HG03432 (cell line): ENCODE measurements around the gene MICAL2.

Source experiments
- ATAC-seq: cut with Tn5 transposase; IDR thresholded peaks from one replicate; pipeline ENCODE4 v1.9.1; 2021; ENCODE audit warnings: mild to moderate bottlenecking, moderate library complexity; ENCODE audit not compliant: unreplicated experiment

The MICAL2 gene

DNA sequence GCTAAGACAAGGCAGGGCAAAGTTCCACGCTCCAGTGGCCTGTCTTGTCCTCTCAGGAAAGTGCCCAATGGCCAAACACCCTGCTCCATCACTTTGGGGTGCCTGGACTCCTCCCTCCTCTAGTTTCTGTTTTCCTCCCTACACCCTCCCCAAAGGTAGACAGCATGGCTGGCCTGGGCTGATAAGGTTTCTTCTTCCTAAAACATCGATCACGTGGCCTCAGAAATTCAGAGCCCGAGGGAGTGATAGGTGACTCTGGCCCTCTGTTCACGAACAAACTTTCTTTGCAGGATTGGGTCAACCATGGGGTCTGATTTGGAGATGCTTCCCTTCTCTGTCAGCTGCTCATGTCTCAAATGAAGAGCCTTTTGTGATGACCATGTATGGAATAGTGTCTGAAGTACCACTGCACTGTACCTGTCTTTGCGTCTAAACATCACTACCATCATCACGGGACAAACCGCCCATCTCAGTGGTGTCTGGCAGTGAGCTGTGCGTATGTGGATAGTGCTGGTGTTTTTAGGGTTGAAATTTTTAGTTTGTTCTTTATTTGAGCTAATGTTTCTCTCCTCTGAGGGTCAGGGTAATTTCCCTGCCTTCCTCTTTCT, 6.1 kb downstream of the MICAL2 start:
- ATAC-seq = no peak

DNA sequence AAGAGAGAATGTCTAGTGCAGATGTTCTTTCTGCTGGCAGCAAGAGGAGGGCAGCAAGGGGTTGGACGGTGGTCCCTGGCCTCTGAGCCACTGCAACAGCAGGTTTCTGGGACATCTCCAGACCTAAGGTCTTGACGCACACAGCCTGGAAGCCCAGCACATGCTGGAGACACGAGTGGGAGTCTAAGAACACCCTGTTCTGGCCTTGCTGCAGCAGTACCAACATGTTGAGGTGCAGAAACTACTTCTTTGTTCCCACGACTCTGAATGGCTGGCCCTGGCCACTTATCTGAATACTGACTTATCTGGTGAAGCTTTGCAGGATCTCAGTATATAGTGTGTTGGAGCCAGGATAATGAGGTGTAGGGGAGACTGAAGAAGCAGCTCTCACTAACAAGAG, 6.8 kb downstream of the MICAL2 start:
- no peak for ATAC-seq

DNA sequence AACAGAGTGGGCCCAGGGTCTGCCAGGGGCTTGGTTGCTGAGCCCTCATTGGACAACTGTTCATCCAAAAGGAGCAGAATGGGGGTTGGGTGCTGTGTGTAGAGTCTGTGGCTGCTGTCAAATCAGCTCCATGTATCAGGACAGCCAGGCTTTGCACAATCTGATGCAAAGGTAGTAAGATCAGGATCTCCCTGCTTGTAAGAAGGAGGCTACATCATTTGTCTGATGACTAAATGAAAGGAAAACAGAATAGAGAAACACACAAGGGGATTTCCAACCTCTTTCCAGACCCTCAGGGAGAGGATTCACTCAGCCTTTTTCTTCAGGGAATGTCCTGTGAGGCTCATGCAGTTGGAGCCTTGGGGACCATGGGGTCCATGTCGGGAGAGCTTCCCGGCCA, 7.2 kb downstream of the MICAL2 start:
- ATAC-seq = no peak

DNA sequence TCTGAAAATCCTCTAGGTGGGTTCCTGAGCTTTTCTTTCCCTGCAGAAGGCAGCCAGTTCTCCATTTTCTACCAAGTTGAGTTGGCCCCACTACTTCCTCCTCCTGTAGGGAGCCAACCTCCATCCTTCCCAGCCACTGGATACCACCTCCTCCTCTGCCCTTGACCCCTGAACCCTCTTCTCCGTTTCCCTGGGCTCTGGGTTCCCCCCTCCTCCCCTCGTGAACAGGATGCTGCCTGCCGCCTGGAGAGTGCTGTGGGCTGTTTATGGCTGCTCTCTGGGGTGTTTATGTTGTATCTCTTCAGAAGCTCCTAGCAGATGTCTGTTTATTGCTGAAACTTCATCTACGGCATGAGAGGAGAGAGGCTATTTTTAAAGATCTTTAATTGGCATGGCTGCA, 8.6 kb downstream of the MICAL2 start:
- no peak for ATAC-seq

DNA sequence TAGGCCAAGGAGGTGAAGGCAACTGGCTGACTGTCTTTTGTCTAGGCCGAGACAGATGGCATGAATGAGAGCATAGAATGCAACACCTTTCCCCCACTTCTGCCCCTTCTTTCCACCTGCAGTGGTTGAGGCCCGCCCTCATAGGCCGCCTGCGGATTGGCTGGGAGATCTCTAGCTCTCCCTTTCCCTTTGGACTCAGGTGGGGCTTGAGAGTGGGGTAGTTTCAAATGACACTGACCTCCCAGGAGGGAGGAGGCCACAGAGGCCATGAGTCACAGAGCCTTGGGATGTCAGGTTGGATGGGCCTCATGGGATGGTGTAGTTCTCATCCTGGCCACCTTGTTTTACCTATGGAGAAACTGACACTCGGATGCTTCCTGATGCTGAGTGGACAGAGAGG, 9.1 kb downstream of the MICAL2 start:
- ATAC-seq = no peak

DNA sequence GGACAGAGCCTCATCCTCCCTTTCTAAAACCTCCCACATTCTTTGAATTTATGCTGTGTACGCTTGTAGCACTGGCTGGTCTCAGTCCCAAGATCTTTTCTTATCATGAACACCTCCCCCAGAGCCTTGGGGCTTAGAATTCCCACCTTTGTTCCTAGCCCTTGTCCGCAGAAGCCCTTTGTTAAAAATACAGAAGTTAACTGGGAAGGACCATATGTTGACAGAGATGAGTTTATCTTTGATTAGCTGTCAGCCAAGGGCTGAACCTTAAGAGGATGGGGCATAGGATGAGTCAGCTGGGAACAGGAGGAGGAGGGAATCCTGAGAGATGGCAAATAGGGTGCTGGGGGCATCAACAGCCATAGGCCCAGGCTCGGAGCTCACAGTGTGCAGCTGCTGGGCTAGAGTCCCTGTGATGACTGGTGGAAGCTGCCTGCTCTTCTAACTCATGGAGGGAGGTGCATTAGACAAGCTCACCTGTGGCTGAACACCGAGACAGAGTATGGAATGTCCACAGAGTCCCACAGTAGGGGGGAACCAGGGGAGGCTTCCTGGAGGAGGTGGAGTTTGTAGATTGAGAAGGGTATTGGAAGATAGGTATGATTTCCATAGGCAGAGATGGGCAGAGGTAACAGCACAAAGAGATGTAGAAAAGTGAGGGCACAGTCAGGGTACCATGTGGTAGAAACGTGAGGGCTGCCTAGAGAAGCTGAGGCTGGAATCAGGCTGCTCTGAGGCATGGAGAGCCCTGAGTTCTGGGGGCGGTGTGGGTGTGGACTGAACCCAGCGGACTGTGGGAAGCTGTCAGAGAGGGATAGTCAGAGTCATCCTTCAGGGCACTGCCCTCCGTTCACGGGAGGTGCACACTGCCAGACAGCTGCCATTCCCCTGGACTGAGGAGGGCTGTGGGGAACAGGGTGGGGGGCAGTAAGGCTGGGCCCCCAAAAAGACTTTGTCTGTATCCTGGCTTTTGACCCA, 9.9 kb downstream of the MICAL2 start:
- no peak for ATAC-seq

DNA sequence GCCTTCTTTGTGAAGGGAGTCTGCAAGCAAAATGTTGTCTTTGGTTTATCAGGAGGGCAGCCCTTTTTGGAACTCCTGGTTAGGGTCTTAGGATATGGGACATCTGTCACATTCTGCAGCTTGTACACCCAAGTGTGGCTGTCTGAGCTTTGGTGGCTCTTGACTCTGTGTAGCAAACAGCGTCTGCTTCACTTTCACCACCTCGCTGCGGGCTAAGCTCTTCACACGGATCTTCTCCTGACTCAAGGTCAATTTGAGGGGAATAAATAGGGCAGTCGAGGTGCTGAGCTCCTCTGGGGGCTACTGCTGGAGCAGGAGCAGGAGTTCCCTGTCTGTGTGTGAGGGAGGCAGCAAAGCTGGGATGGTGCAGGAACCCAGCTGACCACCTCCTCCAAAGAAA, 10.6 kb downstream of the MICAL2 start:
- ATAC-seq = no peak

DNA sequence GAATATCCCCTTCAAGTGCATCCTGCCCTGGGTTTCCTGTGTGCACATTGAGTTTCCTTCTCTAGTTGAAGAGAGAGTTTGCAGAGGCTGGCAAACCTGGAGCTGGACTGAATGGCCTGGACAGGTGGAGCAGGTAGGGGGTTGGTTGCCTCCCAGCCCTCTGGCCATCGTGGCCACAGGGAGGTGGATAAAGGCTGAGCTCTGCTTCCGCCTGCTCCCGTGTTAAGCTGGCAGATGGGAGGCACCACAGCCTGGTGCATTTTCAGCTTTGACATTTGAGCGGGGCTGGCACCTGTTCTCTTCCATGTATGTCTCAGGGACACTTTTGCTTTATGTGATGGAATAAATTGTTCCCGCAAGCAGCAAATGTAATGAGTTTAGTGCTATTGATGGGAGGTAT, 11.1 kb downstream of the MICAL2 start:
- ATAC-seq = no peak

DNA sequence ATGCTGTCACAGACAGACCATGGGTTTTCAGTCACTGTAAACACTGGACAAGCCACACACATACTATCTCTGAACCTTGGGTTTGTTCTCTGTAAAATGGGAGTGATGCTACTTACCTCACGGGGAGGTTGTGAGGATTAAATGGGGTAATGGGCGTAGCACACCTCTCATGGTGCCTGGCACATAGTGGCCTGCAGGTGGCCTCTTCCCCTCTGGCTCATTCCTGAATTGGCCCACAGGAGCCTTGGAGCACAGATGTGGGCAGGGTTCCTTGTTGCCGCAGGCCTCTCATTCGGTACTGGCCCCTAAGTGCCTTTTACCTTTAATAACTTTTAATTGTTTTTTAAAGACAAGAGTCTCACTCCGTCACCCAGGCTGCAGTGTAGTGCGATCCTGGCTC, 11.7 kb downstream of the MICAL2 start:
- ATAC-seq = no peak

DNA sequence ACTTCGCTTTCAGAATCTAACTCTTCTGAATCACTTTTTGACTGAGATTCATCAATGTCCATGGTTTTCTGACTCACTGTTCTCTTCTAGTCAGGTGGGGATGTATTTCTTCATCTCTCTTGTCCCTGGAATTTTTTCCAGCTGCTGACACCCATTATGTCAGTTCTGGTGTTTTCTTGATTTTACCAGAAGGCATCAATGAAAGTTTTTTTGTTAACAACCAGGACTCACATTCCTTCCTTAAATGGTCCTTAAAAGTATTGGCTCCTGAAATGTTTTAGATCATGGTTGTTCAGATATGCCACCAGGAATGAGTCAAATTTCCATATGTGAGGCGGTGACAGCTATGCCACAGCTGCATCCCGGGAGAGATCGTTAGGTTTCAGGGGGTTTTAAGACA, 12.9 kb downstream of the MICAL2 start:
- ATAC-seq = no peak

DNA sequence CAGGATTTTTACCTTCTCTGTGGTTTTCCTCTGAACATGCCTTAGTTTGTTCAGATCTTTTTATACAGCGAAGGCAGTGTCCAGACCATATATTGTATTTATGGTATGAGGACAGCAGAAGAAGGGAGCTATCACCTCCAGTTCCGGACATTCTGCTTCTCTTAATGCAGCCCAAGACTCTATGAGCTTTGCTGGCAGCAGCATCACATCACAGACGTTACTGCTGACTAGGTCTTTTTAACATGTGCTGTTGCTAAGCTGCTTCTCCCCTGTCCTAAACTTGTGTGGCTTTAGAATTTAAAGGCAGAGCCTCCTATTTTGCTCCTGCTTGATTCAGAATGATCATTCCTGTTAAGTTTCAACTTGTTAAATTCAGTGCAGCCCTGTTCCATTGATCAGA, 13.4 kb downstream of the MICAL2 start:
- ATAC-seq = no peak

DNA sequence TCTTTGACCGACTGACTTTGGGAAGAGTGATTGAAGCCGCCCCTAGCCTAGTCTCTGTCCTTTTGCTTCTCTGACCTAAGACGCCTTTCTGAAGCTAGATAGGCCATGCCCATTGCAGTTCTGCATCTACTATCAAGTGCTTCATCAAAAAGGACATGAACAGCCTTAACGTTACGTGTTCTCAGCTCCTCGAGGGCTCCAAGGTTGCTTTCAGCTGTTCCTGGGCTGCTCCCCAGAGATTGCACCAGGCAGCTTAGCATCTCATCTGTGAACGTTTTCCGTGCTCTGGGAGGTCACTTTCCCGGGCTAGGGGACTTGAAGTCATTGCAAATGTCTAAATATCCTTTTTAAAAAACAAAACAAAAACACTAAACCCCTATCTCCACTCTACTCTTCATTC, 13.9 kb downstream of the MICAL2 start:
- no peak for ATAC-seq

DNA sequence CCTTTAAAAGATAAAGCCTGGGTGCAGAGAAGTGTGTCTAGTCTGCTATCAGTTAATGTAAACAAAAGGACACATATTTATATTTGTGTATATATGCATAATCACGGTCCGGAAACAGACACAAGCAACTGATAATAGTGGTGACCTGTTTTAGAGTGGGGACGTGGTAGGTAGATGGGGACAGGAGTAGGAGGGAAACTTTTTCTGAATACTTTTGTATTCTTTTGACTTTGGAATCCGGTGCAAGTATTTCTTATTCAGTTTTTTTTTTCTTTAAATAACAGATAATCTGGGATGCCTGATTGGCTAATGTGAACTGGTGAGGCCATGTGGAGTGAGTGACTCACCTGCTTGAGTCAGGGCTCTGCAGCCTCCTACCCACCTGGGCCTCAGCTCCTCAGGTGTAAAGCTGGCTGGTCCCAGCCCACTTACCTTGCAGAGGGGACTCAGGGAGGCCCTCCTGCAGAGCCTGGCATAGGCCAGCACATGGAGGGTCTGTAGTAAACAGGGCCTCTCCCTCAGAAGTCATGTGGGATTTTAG, 15.3 kb downstream of the MICAL2 start:
- no peak for ATAC-seq

DNA sequence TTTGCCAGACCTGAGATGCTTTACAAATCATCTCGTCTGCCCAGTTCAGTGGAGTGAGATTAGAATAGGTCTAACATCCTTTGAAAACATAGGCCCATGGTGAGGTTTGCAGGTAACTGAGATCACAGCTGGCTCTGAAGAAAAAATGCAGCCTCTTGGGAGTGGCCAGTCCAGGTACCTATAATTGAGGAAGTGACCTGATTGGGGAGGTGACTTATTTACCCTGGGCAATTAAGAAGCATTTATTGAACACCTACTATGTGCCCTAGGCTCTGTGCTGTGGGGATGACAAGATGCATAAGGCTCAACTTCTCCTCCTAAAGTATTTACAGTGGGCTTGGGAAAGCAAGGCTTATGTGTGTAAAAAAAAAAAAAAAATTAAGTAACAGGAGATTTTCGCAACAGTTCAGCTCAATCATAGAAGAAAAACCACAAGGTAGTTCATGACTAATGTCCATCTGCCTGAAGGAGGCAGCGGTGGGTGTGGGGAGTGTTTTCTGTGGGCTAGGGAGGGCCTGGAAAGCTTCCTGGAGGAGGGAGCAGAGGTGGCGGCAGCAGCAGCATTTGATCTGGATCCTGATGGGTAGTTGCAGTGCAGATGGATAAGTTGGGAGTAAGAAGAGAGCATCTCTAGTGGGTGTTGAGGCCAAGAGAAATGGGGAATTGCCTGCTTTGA, 16.1 kb downstream of the MICAL2 start:
- no peak for ATAC-seq

DNA sequence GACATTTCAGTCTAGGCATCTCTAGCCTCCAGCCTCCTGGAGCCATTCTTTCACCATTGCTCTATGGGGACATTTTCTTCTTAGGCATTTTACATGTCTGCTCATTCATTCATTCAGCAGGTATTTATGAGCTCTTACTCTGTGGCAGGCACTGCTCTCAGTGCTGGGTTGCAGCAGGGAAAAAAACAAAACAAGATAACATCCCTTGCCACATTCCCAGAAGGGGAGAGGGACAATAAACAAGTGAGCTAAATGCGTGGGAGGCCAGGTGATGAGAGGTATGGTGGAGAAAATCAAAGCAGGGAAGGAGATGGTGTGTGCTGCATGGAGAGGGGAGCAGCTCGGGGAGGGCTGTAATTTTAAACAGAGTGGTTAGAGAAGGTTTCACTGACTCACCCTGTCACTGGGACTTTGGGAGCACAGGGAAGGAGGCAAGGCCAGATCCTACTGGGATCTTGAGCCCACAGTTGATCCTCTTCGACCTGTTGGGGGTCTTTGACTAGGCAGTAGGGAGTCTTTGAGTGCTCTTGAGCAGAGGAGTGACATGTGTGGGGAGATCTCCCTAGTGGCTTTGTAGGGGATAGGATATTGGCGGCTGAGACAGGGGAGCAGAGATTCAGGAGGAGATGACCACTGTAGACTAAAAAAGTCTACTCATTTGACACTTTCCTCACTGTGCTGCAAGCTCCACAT, 17.0 kb downstream of the MICAL2 start:
- ATAC-seq = no peak

DNA sequence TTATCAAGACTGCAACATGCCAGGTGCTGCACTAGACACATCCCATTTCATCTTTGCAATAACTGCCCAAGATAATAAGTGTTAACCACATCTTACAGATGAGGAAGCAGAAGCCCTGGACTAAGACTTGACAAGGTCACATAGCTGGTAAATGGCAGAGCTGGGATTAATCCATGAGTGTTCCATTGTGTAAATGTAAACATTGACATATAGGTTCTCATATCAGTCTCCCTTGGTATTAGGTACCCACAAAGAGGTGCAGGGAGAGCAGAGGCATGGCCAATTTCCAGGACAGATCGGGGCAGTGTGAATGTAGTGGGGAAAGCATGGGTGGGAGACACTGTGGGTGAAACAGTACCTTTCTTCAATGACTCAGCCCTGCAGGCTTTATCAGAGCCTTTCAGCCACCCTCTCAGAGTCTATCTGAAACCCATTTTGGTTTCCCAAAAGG, 17.9 kb downstream of the MICAL2 start:
- no peak for ATAC-seq

DNA sequence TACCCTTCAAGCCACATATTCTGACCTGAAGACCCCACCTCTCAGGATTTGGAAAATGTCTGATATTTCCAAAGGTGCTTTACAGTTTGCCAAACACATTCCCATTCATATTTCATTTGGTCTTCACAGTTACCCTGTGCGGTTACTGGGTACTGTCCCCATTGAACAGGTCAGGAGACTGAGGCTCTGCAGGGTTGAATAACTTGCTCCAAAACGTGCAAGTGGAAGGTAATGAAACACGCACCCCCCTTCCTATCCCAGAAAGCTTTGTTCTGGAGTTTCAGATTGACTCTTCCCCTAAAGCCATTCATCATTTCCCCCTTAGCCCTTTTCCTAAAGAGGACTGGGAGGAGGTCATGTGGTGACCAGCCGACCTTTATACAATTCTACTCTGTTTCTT, 18.8 kb downstream of the MICAL2 start:
- no peak for ATAC-seq

DNA sequence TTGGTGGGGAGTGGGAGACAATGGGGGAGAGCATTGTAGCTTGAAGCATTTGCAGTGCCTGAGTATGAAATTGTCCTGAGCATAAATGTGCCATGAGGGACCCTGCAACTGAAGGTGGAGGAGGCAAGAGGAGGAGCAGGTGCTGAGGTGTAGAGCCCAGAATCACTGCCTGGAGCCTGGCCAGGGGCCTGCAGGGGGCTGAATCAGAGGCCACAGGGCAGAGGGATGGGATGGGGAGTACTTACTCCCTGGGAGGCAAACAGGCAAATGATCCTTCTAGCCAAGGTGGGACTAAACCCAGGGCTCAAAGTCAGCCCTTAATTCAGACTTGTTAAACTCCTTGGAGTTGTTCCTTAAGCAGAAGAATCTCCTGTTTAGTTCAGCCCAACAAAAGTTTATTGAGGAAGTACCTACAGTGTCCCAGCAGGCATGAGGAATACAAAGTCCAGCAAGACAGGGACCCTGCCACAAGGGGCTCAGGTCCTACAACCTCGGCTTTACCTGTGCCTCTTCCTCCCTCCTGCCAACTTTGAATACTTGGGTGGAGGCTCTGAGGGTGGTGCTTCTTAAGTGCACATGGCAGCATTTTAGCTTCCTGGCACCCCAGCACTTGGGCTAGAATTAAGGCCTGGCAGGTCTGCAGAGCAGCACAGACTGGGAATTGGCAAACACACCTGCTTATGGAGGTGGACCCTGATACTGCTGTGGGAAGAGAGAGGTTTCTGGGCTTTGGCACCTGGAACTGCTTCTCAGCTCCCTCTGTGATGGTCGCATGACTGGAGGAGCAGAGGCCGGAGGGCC, 20.0 kb downstream of the MICAL2 start:
- ATAC-seq = no peak

DNA sequence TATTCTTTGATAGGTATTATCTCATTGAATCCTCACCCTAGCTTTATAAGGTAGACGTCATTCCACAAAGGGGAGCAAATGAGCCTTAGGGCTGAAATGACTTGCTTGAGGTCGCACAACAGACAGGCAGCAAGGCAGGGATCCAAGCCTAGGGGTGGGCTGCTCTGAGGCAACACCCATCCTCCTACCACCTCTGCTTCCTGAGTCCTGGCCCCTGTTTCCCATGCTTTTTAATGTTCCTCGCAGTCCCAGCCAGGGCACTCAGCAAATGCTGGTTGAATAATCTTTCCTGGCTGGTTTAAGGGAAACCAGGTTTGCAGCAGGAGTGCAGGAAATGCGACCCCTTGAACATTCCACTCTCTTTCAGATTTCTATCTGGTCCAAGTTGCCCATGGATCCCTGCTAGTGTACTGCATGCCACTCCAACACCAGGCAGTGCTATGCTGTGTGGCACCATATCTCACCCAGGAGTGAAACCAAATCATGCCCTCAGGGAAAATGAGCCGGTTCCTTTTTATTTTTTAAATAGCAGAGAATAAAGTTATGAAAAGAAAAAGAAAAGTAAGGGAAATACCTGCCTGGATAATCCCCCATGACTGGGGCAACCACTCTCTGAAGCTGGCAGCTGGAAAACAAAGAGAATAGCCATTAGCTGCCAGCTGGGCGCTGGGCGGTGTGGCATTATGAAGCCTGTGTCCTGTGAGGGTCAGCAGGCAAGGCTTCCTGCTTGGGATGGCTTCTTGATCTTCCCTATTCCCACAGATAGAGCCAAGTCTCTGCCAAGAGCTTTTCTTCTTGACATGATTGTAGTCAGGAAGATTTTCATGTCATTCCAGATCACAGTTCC, 21.8 kb downstream of the MICAL2 start:
- ATAC-seq = no peak
